ENCODE measurements around the gene SMIM41.

DNA sequence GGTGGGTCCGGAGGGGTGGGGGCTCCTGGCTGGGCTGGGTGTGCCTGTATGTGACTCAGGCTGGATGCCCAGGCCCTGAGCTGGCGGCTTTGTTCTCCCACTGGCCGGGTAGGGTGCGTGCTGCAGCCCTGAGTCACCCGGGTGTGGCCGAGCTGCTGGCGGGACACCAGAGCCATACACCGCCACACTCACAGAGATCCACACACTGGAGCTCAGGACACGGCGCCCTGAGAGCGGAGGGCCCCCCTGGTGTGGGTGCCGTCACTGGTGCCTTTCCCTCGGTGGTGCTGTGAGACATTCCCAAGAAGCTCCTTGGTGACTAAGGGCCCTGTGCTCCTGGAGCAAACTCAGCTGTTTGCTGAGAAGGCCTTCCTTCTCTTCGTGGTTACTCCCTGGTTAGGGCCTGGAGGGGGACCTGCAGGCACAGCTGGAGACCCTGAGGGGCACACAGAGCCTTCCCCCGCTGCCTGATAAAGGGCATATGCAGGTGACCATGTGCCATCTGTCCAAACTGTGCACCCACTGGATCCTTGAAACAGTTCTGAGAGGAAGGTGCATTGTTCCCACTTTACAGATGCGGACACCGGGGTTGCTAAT, 68.0 kb downstream of the SMIM41 start:
- no peak for TF ChIP-seq CTCF (IDR thresholded peaks at IDR 0.05; ENCODE audit: low read depth, low read length, poor library complexity, severe bottlenecking)
- no peak for TF ChIP-seq EZH2phosphoT487 (IDR thresholded peaks at IDR 0.05; ENCODE audit: borderline replicate concordance, low read length)

All from DOHH2 (cell line).